Measurements from ENCODE around the gene AP2S1. TPM values are rescaled to one million over a fixed set of nuclear protein-coding genes. Genes with fewer than 3 reads are reported as not detected.
"Not testable (repeated sequence)": the region's sequence is repeated elsewhere in the genome, so short reads cannot be mapped to it uniquely, and the experiment has no call there.

AP2S1 gene
- total RNA-seq = 94.0 and 102 TPM in 2 replicates

- peak within 1 kb of the TSS; percentile 86 for H3K4me3 Mint-ChIP-seq (ENCODE audit: low read depth)
- peak; percentile 92 for DNase-seq (ENCODE audit: low spot score)
- no peaks in the 10 kb centered on the region for H3K9me3 Mint-ChIP-seq
- H3K4me1 Mint-ChIP-seq (ENCODE audit: low read depth) = peaks cover 21% of the 10 kb centered on the region
- peaks cover 10% of the 10 kb centered on the region for H3K36me3 Mint-ChIP-seq (ENCODE audit: low read depth)
- peak within 1 kb of the TSS; percentile 83 for H3K27ac Mint-ChIP-seq
- intact Hi-C loops (cut with micrococcal nuclease) = loop anchor here (1.0 kb wide), 2 partner anchors 10 to 198 kb away; partner anchors contain the start of genes ARHGAP35 and TMEM160
- peaks cover 2% of the 10 kb centered on the region for H3K27me3 Mint-ChIP-seq (ENCODE audit: low read depth)
Observed at GRCh38 chr19:46850228-46851203, at the start of gene AP2S1. Gene AP2S1, minus strand, starts transcription at chr19:46850846. Its CDS starts 80 bp downstream, at chr19:46850766.

GRCh38 chr19:46900341-46900740 lies 49.7 kb upstream of the AP2S1 start:
- Mint-ChIP-seq H3K27me3 (ENCODE audit: low read depth) (no peaks in the 10 kb centered on the region), H3K4me3 (ENCODE audit: low read depth) (no peak overlapping the region), H3K36me3 (ENCODE audit: low read depth) (no peaks in the 10 kb centered on the region), H3K4me1 (ENCODE audit: low read depth) (peaks cover 16% of the 10 kb centered on the region), H3K9me3 (no peaks in the 10 kb centered on the region), H3K27ac (no peak overlapping the region)
- intact Hi-C loops (cut with micrococcal nuclease) = no loop called here
- DNase-seq (ENCODE audit: low spot score) = no peak

- Mint-ChIP-seq H3K27me3 (ENCODE audit: low read depth) (no peaks in the 10 kb centered on the region), H3K36me3 (ENCODE audit: low read depth) (peaks cover 2% of the 10 kb centered on the region), H3K4me3 (ENCODE audit: low read depth) (no peak overlapping the region), H3K9me3 (no peaks in the 10 kb centered on the region), H3K4me1 (ENCODE audit: low read depth) (peaks cover 13% of the 10 kb centered on the region), H3K27ac (no peak overlapping the region)
- intact Hi-C loops (cut with micrococcal nuclease) = no loop called here
- DNase-seq (ENCODE audit: low spot score) = no peak
Observed at GRCh38 chr19:46898731-46899130, 48.1 kb upstream of the AP2S1 start.

GRCh38 chr19:46896076-46896794 lies 45.6 kb upstream of the AP2S1 start:
- Mint-ChIP-seq H3K4me1 (ENCODE audit: low read depth) (peaks cover 10% of the 10 kb centered on the region), H3K9me3 (no peaks in the 10 kb centered on the region)
- intact Hi-C loops (cut with micrococcal nuclease) = no loop called here

GRCh38 chr19:46892252-46893179 lies 41.9 kb upstream of the AP2S1 start:
- Mint-ChIP-seq H3K27ac (no peak overlapping the region), H3K9me3 (no peaks in the 10 kb centered on the region), H3K4me3 (ENCODE audit: low read depth) (no peak overlapping the region), H3K27me3 (ENCODE audit: low read depth) (no peaks in the 10 kb centered on the region), H3K4me1 (ENCODE audit: low read depth) (peaks cover 11% of the 10 kb centered on the region), H3K36me3 (ENCODE audit: low read depth) (peaks cover 2% of the 10 kb centered on the region)
- intact Hi-C loops (cut with micrococcal nuclease) = no loop called here
- DNase-seq (ENCODE audit: low spot score) = no peak

More at GRCh38 chr19:46896076-46896794, 45.6 kb upstream of the AP2S1 start:
- DNase-seq (ENCODE audit: low spot score) = no peak
- Mint-ChIP-seq H3K27me3 (ENCODE audit: low read depth) (no peaks in the 10 kb centered on the region), H3K4me3 (ENCODE audit: low read depth) (no peak overlapping the region), H3K27ac (no peak overlapping the region), H3K36me3 (ENCODE audit: low read depth) (peaks cover 2% of the 10 kb centered on the region)

GRCh38 chr19:46890423-46891170 lies 40.0 kb upstream of the AP2S1 start:
- no peak overlapping the region for H3K27ac Mint-ChIP-seq
- no peak overlapping the region for H3K4me3 Mint-ChIP-seq (ENCODE audit: low read depth)
- peaks cover 17% of the 10 kb centered on the region for H3K4me1 Mint-ChIP-seq (ENCODE audit: low read depth)
- intact Hi-C loops (cut with micrococcal nuclease) = no loop called here
- H3K27me3 Mint-ChIP-seq (ENCODE audit: low read depth) = no peaks in the 10 kb centered on the region
- DNase-seq (ENCODE audit: low spot score) = no peak
- H3K9me3 Mint-ChIP-seq = no peaks in the 10 kb centered on the region
- peaks cover 2% of the 10 kb centered on the region for H3K36me3 Mint-ChIP-seq (ENCODE audit: low read depth)

GRCh38 chr19:46887240-46887782 lies 36.7 kb upstream of the AP2S1 start:
- intact Hi-C loops (cut with micrococcal nuclease) = no loop called here
- H3K4me3 Mint-ChIP-seq (ENCODE audit: low read depth) = no peak overlapping the region

GRCh38 chr19:46886546-46887239 lies 36.0 kb upstream of the AP2S1 start:
- Mint-ChIP-seq H3K36me3 (ENCODE audit: low read depth) (no peaks in the 10 kb centered on the region), H3K27ac (peak overlapping the region; percentile 34), H3K9me3 (no peaks in the 10 kb centered on the region), H3K4me3 (ENCODE audit: low read depth) (no peak overlapping the region), H3K4me1 (ENCODE audit: low read depth) (peaks cover 13% of the 10 kb centered on the region), H3K27me3 (ENCODE audit: low read depth) (no peaks in the 10 kb centered on the region)
- no peak for DNase-seq (ENCODE audit: low spot score)
- intact Hi-C loops (cut with micrococcal nuclease) = no loop called here

More at GRCh38 chr19:46887240-46887782, 36.7 kb upstream of the AP2S1 start:
- no peak for DNase-seq (ENCODE audit: low spot score)
- Mint-ChIP-seq H3K27ac (no peak overlapping the region), H3K27me3 (ENCODE audit: low read depth) (no peaks in the 10 kb centered on the region), H3K4me1 (ENCODE audit: low read depth) (peaks cover 13% of the 10 kb centered on the region), H3K9me3 (no peaks in the 10 kb centered on the region), H3K36me3 (ENCODE audit: low read depth) (no peaks in the 10 kb centered on the region)

GRCh38 chr19:46885411-46885810 lies 34.8 kb upstream of the AP2S1 start:
- no peaks in the 10 kb centered on the region for H3K9me3 Mint-ChIP-seq
- no peaks in the 10 kb centered on the region for H3K27me3 Mint-ChIP-seq (ENCODE audit: low read depth)
- H3K27ac Mint-ChIP-seq = no peak overlapping the region
- DNase-seq (ENCODE audit: low spot score) = no peak
- intact Hi-C loops (cut with micrococcal nuclease) = no loop called here
- H3K4me1 Mint-ChIP-seq (ENCODE audit: low read depth) = peaks cover 13% of the 10 kb centered on the region
- H3K36me3 Mint-ChIP-seq (ENCODE audit: low read depth) = no peaks in the 10 kb centered on the region
- no peak overlapping the region for H3K4me3 Mint-ChIP-seq (ENCODE audit: low read depth)

GRCh38 chr19:46882751-46883150 lies 32.1 kb upstream of the AP2S1 start:
- H3K36me3 Mint-ChIP-seq (ENCODE audit: low read depth); DNase-seq (ENCODE audit: low spot score); H3K27me3 Mint-ChIP-seq (ENCODE audit: low read depth); intact Hi-C loops (cut with micrococcal nuclease); H3K9me3 Mint-ChIP-seq; H3K4me3 Mint-ChIP-seq (ENCODE audit: low read depth); H3K27ac Mint-ChIP-seq: not testable (repeated sequence)
- H3K4me1 Mint-ChIP-seq (ENCODE audit: low read depth) = peaks cover 11% of the 10 kb centered on the region

GRCh38 chr19:46882034-46882433 lies 31.4 kb upstream of the AP2S1 start:
- no peak overlapping the region for H3K27ac Mint-ChIP-seq
- H3K4me3 Mint-ChIP-seq (ENCODE audit: low read depth) = no peak overlapping the region
- intact Hi-C loops (cut with micrococcal nuclease) = no loop called here
- no peak for DNase-seq (ENCODE audit: low spot score)
- H3K4me1 Mint-ChIP-seq (ENCODE audit: low read depth) = peaks cover 11% of the 10 kb centered on the region
- H3K36me3 Mint-ChIP-seq (ENCODE audit: low read depth) = no peaks in the 10 kb centered on the region
- no peaks in the 10 kb centered on the region for H3K27me3 Mint-ChIP-seq (ENCODE audit: low read depth)
- no peaks in the 10 kb centered on the region for H3K9me3 Mint-ChIP-seq
